ENCODE results near the gene CEP164. TPM values are rescaled to one million over a fixed set of nuclear protein-coding genes. Genes with fewer than 3 reads are reported as not detected.

Gene CEP164
- polyA plus RNA-seq, 1 of the 3 experiments (the other 2 are of a cell fraction) = 27.7 TPM

GRCh38 chr11:117428856-117429229 is 101.2 kb downstream of the CEP164 start (continued):
- no peak for TF ChIP-seq TCF12 (IDR thresholded peaks at IDR 0.05)
- no peak for TF ChIP-seq RXRA (IDR thresholded peaks at IDR 0.05; ENCODE audit: borderline replicate concordance, low read depth)
- no peak for TF ChIP-seq FOSL2 (IDR thresholded peaks at IDR 0.05; ENCODE audit: borderline replicate concordance, low read depth)
- TF ChIP-seq EP300 (IDR thresholded peaks at IDR 0.05; ENCODE audit: borderline replicate concordance in 1 of 2, low read depth in 1 of 2, low read length in 1 of 2) = no peak
- no peak for TF ChIP-seq RAD21 (IDR thresholded peaks at IDR 0.05; ENCODE audit: low read length)
- TF ChIP-seq GABPA (IDR thresholded peaks at IDR 0.05; ENCODE audit: low read depth) = no peak

GRCh38 chr11:117430293-117430955 is 102.8 kb downstream of the CEP164 start:
- no peaks in the 10 kb centered on the region for H3F3A ChIP-seq (replicated peaks; ENCODE audit: insufficient read depth)
- H4K20me1 ChIP-seq (ENCODE audit: insufficient read depth) = no peaks in the 10 kb centered on the region
- no peaks in the 10 kb centered on the region for H3K79me2 ChIP-seq (ENCODE audit: insufficient read depth)
- 71% methylated on average over 11 of the region's 15 CpGs for WGBS (ENCODE audit: low lambda C conversion rate)
- no peak overlapping the region for H3K4me3 ChIP-seq (ENCODE audit: low read depth in 2 of 2, low read length in 1 of 2)
- no peak overlapping the region for H3K27ac ChIP-seq (ENCODE audit: low read depth in 2 of 2, low read length in 1 of 2)
- H3K36me3 ChIP-seq (replicated peaks in 1 of 2; ENCODE audit: control insufficient read depth in 1 of 2, insufficient read depth in 2 of 2, low read length in 1 of 2) = no peaks in the 10 kb centered on the region
- peaks cover 0 to 10% of the 10 kb centered on the region in 2 experiments; a peak in 1 of 4 replicates for H3K4me1 ChIP-seq (ENCODE audit: control insufficient read depth in 1 of 2, insufficient read depth in 2 of 2, low read depth in 1 of 2, low read length in 1 of 2)
- H3K9me3 ChIP-seq = no peaks in the 10 kb centered on the region
- ChIA-PET CTCF (interaction anchor here (1.0 to 16.8 kb wide), 7 partner anchors 13 to 517 kb away, joined by 4 to 449 read pairs (median 6); partner anchors contain the start of genes DSCAML1 and FXYD2), POLR2A (interaction anchor here (0.7 kb wide), 1 partner anchor 13 kb away, joined by 3 read pairs; no protein-coding TSS in a partner anchor)
- H2AFZ ChIP-seq (ENCODE audit: low read depth) = no peak overlapping the region
- no peak overlapping the region for H3K4me2 ChIP-seq
- no peak for DNase-seq
- H3K27me3 ChIP-seq (ENCODE audit: insufficient read depth) = no peaks in the 10 kb centered on the region
- no peak overlapping the region for H3K9ac ChIP-seq
- no peaks in the 10 kb centered on the region for H3K9me2 ChIP-seq
- TF ChIP-seq POLR2AphosphoS5 (IDR thresholded peaks at IDR 0.05; ENCODE audit: low read depth, low read length) = no peak
- no peak for TF ChIP-seq CHD2 (IDR thresholded peaks at IDR 0.05; ENCODE audit: low read length, partially characterized antibody)
- TF ChIP-seq FOXJ3 (CRISPR knock-in tag; IDR thresholded peaks at IDR 0.05) = no peak
- no peak for TF ChIP-seq NRF1 (IDR thresholded peaks at IDR 0.05; ENCODE audit: low read depth, low read length)
- no peak for TF ChIP-seq NFIC (IDR thresholded peaks at IDR 0.05; ENCODE audit: borderline replicate concordance)
- no peak for TF ChIP-seq CTCF (IDR thresholded peaks at IDR 0.05)
- TF ChIP-seq EZH2phosphoT487 (IDR thresholded peaks at IDR 0.05; ENCODE audit: borderline replicate concordance, low read depth) = no peak
- TF ChIP-seq IRF3 (IDR thresholded peaks at IDR 0.05; ENCODE audit: low read depth, low read length) = no peak
- no peak for TF ChIP-seq RAD21 (IDR thresholded peaks at IDR 0.05; ENCODE audit: low read length)
- no peak for TF ChIP-seq YY1 (IDR thresholded peaks at IDR 0.05; ENCODE audit: low read depth)
